Activated CD4-positive, alpha-beta memory T cell treated with anti-CD3 and anti-CD28 coated beads for 36 hours (primary cell): ENCODE measurements around the gene PWWP2B. TPM values are rescaled to one million over a fixed set of nuclear protein-coding genes. Genes with fewer than 3 reads are reported as not detected.
A peak's percentile ranks its signal among the peaks of the same experiment; 100 is the strongest.

ENCODE experiments used
- CTCF ChIA-PET: fragments of 350-600 bp; sonication (Branson Sonifier 250); formaldehyde crosslinking; loops from one replicate; lab custom pipeline; 2021; ENCODE audit warnings: antibody characterized with exemption, inconsistent platforms; lab: Charles Lee
- POLR2A ChIA-PET: fragments of 350-600 bp; sonication (Branson Sonifier 250); formaldehyde crosslinking; loops from one replicate; lab custom pipeline; 2021; ENCODE audit warnings: antibody characterized with exemption; lab: Charles Lee
- DNase-seq: peaks from one replicate; pipeline ENCODE4 v3.0.0-alpha.2; 2020
- H3K27ac Mint-ChIP-seq: one replicate; pipeline ENCODE4 v1.8.0; 2021; ENCODE audit warnings: mixed read lengths
- H3K27me3 Mint-ChIP-seq: one replicate; pipeline ENCODE4 v1.8.0; 2021; ENCODE audit warnings: mixed read lengths
- H3K36me3 Mint-ChIP-seq: one replicate; pipeline ENCODE4 v1.8.0; 2021; ENCODE audit warnings: mixed read lengths
- H3K4me1 Mint-ChIP-seq: one replicate; pipeline ENCODE4 v1.8.0; 2021; ENCODE audit warnings: low read depth, mixed read lengths
- H3K4me3 Mint-ChIP-seq: one replicate; pipeline ENCODE4 v1.8.0; 2021; ENCODE audit warnings: mild to moderate bottlenecking, mixed read lengths
- H3K9me3 Mint-ChIP-seq: one replicate; pipeline ENCODE4 v1.8.0; 2021; ENCODE audit warnings: mixed read lengths
- intact Hi-C: fragments of 100-400 bp; cut with micrococcal nuclease; formaldehyde crosslinking; loops from one replicate; pipeline ENCODE4 v1.15.1; 2023
- total RNA-seq, 2 experiments: library from RNA; stranded (reverse); gene quantifications; one replicate each; pipeline ENCODE4 v1.2.3, GENCODE V29; 2021

The PWWP2B gene
- total RNA-seq, 2 experiments from 2014 or later, result 3.0 to 3.1 TPM

DNA sequence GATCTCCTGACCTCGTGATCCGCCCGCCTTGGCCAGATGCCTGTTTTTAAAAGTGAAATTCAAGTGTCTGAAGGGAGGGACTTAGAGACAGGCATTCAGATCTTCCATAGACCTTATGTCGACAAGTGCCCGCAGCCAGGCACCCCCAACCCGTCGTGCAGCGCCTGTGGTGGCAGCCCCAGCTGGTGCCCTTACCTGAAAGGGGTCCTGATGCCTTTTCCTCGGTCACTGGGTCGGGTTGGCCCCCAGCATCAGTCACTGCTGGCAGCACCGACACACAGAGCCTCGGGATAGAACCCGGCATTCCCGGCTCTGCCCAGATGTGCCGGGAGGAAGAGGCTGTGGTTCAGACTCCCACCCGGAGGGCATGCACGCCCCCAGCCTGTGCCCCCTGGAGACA is 41.7 kb upstream of the PWWP2B start:
- DNase-seq, result no peak
- Mint-ChIP-seq H3K36me3 (no peaks in the 10 kb centered on the region), H3K4me1 (no peaks in the 10 kb centered on the region), H3K27me3 (no peaks in the 10 kb centered on the region), H3K4me3 (no peak overlapping the region), H3K27ac (no peak overlapping the region), H3K9me3 (peaks cover 3% of the 10 kb centered on the region)
- ChIA-PET POLR2A (no interaction called here), CTCF (interaction anchor here (1.4 kb wide), 1 partner anchor 133 kb away, joined by 4 read pairs; no protein-coding TSS in a partner anchor)
- intact Hi-C loops, result no loop called here

DNA sequence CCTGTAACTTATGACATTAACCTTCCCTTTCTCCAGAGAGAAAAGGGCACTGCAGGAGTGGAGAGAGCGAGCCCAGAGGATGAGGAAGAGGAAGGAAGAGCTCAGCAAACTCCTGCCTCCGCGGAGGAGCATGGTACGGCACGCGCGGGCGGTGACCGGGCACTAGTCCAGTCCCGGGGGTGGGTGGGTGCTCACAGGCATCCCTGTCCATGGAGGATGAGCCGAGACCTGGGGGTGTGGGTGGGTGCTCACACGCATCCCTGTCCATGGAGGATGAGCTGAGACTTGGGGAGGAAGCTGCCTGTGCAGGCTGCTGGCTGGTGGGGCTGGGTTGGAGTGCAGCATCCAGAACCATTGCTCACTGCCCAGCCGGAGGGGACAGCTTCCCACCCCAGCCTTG is 41.2 kb upstream of the PWWP2B start:
- POLR2A ChIA-PET, result no interaction called here
- intact Hi-C loops, result no loop called here

DNA sequence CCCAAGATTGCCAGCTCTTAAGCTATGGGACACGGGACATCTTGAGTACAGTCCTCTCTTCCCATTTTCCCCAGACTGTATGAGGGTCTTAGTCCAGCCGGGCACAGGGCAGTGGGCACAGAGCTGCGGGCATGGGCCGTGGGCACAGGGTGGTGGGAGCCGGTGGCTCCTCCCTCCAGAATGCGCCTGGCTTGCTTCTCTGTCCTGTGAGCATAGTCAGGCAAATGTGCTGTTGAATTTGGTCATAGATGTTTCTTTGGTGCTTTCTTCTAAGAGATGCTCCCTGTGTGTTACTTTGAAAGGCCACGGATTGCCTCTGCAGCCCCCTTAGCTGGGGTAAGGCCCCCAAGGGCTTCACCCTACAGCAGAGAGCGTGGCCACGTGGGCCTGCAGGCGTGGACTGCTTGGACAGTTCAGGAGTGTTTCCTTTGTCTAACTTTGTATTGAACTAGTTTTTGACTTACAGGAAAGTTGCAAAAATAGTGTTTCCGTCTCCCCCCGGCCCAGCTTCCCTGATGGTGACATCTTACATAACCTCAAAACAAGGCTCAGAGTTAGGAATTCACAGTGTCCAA is 40.3 kb upstream of the PWWP2B start:
- H3K27me3 Mint-ChIP-seq, result no peaks in the 10 kb centered on the region
- POLR2A ChIA-PET, result no interaction called here

More for the DNA sequence above, 41.2 kb upstream of the PWWP2B start:
- DNase-seq, result no peak
- H3K36me3 Mint-ChIP-seq, result no peaks in the 10 kb centered on the region
- no peaks in the 10 kb centered on the region for H3K27me3 Mint-ChIP-seq
- CTCF ChIA-PET, result interaction anchor here (0.6 to 1.4 kb wide), 2 partner anchors 133 to 296 kb away, joined by 4 to 6 read pairs; no protein-coding TSS in a partner anchor
- no peak overlapping the region for H3K4me3 Mint-ChIP-seq
- no peak overlapping the region for H3K27ac Mint-ChIP-seq
- H3K4me1 Mint-ChIP-seq, result no peaks in the 10 kb centered on the region
- H3K9me3 Mint-ChIP-seq, result peaks cover 3% of the 10 kb centered on the region

DNA sequence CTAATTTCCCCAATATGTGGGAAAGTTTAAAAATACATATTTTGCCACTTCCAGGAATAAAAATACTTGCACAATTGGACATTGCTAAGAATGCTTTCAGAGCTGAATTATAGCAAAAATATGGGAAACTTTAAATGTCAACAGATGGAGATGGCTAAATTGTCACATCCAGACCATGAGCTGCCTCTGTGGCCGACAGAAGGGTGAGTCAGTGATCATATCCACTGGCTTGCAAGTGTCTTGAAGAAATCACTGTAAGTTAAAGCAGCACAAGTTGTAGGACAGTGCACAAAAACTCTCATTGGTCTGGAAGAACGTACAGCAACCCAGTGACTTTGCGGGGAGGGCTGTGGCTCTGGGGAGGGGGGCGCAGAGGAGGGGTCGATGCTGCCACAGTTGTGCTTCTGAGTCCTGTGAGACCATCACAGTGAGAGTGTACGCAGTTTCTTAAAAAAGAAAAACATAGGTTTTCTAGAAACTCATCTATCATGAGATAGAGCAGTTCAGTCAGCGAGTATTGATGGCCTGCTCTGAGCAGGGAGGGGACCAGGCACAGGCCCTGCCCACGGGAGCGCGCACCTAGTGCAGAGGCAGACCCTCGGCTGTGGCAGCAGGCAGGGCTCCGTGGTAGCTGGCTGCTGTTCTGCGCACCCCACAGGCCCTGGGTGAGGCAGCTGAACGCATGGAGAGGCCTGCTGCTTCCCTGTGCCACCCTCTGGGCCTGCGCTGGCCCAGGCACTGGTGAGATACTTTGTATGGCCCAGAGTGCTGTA is 39.5 kb upstream of the PWWP2B start:
- H3K4me1 Mint-ChIP-seq, result no peaks in the 10 kb centered on the region
- intact Hi-C loops, result no loop called here
- H3K27me3 Mint-ChIP-seq, result no peaks in the 10 kb centered on the region
- DNase-seq, result no peak
- POLR2A ChIA-PET, result no interaction called here
- H3K4me3 Mint-ChIP-seq, result no peak overlapping the region
- H3K36me3 Mint-ChIP-seq, result no peaks in the 10 kb centered on the region
- H3K27ac Mint-ChIP-seq, result no peak overlapping the region
- H3K9me3 Mint-ChIP-seq, result peaks cover 3% of the 10 kb centered on the region
- CTCF ChIA-PET, result no interaction called here

More for the DNA sequence above, 40.3 kb upstream of the PWWP2B start:
- Mint-ChIP-seq H3K4me3 (no peak overlapping the region), H3K27ac (no peak overlapping the region), H3K9me3 (peaks cover 3% of the 10 kb centered on the region), H3K36me3 (no peaks in the 10 kb centered on the region), H3K4me1 (no peaks in the 10 kb centered on the region)
- intact Hi-C loops, result no loop called here
- CTCF ChIA-PET, result interaction anchor here (0.6 kb wide), 1 partner anchor 297 kb away, joined by 6 read pairs; no protein-coding TSS in a partner anchor
- DNase-seq, result no peak

DNA sequence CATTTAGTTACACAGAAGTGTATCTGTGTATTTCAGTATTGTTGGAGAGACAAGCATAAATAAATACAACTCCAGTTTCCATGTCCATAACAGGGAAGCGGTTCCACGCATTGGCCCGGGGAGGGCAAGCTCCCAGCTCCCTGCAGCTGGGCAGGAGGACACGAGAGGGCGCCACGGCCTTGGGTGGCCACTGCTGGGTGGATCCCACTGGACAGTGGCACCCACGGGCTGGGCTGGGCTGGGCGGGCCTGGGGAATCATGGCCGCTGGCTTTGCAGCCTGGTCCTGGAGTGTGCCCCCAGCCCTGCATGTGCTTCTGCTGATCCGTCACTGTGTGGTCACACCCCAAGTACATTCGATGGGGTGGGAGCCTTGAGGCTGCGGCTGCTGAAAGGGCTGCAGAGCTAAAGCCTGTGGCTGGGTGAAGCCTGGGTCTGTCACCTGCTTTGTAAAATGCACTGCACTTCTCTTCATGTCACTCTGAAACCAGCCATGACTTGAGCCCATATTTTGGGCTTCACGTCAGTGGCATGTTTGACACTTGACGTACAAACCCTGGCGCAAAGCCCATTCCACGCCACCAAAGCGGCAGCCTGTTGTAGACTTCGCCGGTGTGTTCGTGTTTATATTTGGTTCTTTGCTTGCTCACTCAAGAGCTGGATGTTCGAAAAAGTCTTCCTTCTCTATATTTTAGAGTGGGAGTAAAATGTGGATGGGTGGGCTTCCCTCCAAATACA is 37.5 kb upstream of the PWWP2B start:
- H3K27ac Mint-ChIP-seq, result no peak overlapping the region
- CTCF ChIA-PET, result interaction anchor here (1.0 to 1.1 kb wide), 2 partner anchors 58 to 87 kb away, joined by 3 to 5 read pairs; no protein-coding TSS in a partner anchor
- H3K4me1 Mint-ChIP-seq, result no peaks in the 10 kb centered on the region
- intact Hi-C loops, result no loop called here
- peaks cover 3% of the 10 kb centered on the region for H3K9me3 Mint-ChIP-seq
- DNase-seq, result no peak
- no peak overlapping the region for H3K4me3 Mint-ChIP-seq
- POLR2A ChIA-PET, result no interaction called here
- no peaks in the 10 kb centered on the region for H3K36me3 Mint-ChIP-seq
- no peaks in the 10 kb centered on the region for H3K27me3 Mint-ChIP-seq

DNA sequence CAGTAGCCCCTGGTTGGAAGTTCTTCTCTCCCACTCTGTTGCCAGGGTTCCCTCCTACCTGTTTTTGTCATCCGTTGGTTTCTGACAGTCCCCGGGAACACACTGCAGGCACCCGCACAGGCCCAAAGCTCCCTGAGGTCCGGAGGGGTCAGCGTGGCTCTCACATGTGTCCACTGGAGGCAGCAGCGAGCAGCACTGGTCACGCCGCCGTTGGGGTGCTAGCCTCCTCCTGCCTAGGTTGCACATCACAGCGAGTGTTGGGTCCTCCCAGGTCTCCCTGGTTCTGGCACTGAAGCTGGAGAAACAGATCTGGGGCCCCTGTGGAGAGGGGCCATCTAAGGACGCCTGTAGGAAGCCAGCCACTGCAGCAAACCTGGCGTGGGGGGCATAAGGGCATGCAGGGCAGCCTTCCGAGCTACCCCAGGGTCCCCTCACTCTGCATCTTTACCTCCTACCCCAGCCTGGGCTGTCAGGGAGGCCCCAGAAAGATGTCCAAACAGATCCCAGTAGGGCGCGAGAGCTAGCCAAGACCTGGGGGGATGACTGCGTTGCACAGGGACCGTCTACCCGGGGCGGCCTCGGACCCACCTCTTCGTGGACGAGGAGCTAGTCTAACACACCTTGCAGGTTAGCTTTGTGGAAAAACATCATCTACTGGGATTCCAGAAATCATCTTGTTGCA is 36.1 kb upstream of the PWWP2B start:
- Mint-ChIP-seq H3K4me1 (no peaks in the 10 kb centered on the region), H3K27me3 (no peaks in the 10 kb centered on the region), H3K4me3 (no peak overlapping the region), H3K27ac (no peak overlapping the region), H3K9me3 (peaks cover 6% of the 10 kb centered on the region), H3K36me3 (no peaks in the 10 kb centered on the region)
- POLR2A ChIA-PET, result no interaction called here
- intact Hi-C loops, result no loop called here
- DNase-seq, result peak; percentile 47
- CTCF ChIA-PET, result interaction anchor here (0.6 to 2.1 kb wide), 13 partner anchors 9 to 333 kb away, joined by 3 to 8 read pairs (median 3); no protein-coding TSS in a partner anchor

DNA sequence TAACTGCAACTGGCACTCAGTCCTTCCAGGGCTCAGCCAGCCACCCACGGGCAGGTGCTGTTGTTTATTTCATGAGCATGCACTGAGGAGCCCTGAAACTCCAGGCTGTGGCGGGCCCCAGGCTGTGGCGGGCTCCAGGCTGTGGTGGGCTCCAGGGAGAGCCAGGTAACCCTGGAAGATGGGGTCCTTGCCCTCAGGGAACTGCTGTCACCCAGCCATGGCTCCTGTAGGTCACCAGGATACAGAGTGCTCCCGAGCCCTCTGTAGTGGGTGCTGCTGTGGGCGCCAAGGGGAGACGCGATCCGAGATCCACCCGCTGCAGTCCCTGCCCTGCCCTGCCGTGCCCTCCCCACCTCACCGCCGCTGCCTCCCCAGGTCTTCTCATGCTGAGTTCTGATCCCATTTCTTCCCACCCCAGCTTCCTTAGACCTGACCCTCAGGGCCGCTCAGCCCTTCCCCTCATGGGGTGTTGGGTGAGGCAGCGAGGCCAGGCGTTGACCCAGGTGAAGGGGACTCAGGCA is 35.4 kb upstream of the PWWP2B start:
- ChIA-PET CTCF (interaction anchor here (0.7 to 2.1 kb wide), 7 partner anchors 8 to 92 kb away, joined by 3 to 8 read pairs (median 3); no protein-coding TSS in a partner anchor), POLR2A (no interaction called here)
- intact Hi-C loops, result no loop called here
- no peak overlapping the region for H3K27ac Mint-ChIP-seq
- H3K27me3 Mint-ChIP-seq, result no peaks in the 10 kb centered on the region
- H3K4me1 Mint-ChIP-seq, result no peaks in the 10 kb centered on the region
- no peaks in the 10 kb centered on the region for H3K36me3 Mint-ChIP-seq
- no peak for DNase-seq
- H3K9me3 Mint-ChIP-seq, result peaks cover 6% of the 10 kb centered on the region
- H3K4me3 Mint-ChIP-seq, result no peak overlapping the region

DNA sequence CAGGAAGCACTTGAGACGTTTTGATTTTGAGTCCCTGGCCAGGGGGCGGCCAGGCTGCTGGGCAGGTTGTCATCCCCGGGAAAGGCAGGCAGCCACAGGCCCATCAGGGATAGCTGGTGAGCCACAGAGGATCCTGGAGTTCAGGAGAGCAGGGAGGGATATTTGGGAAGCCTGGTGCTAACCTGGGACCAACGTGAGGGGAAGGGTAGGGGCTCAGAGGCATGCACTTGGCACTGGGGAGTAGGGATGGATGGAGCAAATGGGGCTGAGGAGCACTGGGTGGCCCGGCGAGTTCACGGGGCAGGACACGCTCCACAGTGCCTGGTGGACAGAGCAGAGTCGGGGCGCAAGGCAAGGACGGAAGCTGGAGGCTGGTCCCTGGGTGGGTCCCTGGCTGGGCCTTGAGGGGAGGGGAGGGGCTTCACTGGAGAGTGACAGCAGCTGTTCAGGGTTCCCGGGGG is 34.8 kb upstream of the PWWP2B start:
- no peak overlapping the region for H3K27ac Mint-ChIP-seq
- no peak overlapping the region for H3K4me3 Mint-ChIP-seq
- POLR2A ChIA-PET, result no interaction called here
- H3K27me3 Mint-ChIP-seq, result no peaks in the 10 kb centered on the region
- peaks cover 2% of the 10 kb centered on the region for H3K36me3 Mint-ChIP-seq
- peaks cover 6% of the 10 kb centered on the region for H3K9me3 Mint-ChIP-seq
- no peaks in the 10 kb centered on the region for H3K4me1 Mint-ChIP-seq
- CTCF ChIA-PET, result interaction anchor here (2.1 kb wide), 1 partner anchor 11 kb away, joined by 8 read pairs; no protein-coding TSS in a partner anchor
- intact Hi-C loops, result no loop called here
- DNase-seq, result no peak

DNA sequence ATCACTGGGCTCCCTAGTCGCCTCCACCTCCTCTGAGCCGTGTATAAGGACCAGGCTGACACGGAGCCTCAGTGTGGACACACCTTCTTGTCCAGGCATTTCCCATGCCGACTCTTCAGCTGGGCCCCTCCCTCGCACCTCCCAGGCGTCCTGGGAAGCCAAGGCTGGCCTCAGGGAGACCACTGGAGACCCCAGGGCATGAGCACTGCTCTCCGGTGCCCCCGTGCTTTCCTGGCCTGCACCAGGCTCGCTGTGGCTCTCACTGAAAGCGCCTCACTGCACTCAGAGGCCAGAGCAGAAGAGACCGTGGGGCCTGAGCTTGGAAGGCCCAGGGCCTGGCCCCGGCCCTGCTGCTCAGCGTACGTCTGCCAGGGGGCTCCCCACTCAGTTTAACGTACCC is 33.6 kb upstream of the PWWP2B start:
- CTCF ChIA-PET, result no interaction called here
- DNase-seq, result no peak
- H3K4me1 Mint-ChIP-seq, result no peaks in the 10 kb centered on the region

DNA sequence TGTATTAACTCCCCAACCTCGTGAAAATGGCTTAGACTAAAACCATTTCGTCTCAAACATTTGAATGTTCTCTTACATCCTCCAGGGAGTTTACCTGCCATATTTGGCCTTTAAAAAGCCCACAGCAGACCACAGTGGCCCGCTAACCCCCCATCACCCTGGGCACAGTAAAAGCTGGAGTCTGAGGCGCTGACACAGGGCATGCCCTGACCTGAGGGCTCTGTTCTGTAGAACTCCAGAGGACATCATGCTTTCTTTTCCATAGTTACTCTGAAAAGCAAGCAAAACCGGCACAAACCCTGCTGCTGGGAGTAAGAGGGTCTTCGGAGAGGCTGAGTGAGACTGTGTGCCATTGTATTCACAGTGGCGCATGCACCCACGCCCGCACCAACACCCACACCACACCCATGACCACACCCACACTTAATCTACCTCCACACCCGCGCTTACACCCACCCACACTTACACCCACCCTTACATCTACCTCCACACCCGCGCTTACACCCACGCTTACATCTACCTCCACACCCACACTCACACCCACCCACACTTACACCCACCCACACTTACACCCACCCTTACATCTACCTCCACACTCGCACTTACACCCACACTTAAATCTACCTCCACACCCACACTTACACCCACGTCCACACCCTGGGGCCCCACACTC is 32.9 kb upstream of the PWWP2B start:
- POLR2A ChIA-PET, result no interaction called here

More for the DNA sequence above, 33.6 kb upstream of the PWWP2B start:
- Mint-ChIP-seq H3K9me3 (peaks cover 3% of the 10 kb centered on the region), H3K27me3 (no peaks in the 10 kb centered on the region), H3K36me3 (peaks cover 2% of the 10 kb centered on the region), H3K4me3 (no peak overlapping the region), H3K27ac (no peak overlapping the region)
- intact Hi-C loops, result no loop called here
- POLR2A ChIA-PET, result no interaction called here

DNA sequence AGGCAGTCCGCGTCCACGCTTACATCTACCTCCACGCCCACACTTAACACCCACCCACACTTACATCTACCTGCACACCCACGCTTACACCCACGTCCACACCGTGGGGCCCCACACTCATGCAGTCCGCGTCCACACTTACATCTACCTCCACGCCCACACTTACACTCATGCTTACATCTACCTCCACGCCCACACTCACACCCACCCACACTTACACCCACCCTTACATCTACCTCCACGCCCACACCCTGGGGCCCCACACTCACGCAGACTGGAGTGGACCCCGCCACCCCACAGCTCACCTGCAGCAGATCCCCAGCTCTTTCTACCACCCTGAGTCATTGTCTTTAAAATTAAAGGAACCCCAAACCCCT is 32.4 kb upstream of the PWWP2B start:
- CTCF ChIA-PET, result no interaction called here
- peak; percentile 55 for DNase-seq
- intact Hi-C loops, result no loop called here
- POLR2A ChIA-PET, result no interaction called here
- H3K27ac Mint-ChIP-seq, result peak overlapping the region; percentile 20
- H3K27me3 Mint-ChIP-seq, result no peaks in the 10 kb centered on the region
- peaks cover 2% of the 10 kb centered on the region for H3K36me3 Mint-ChIP-seq
- no peaks in the 10 kb centered on the region for H3K4me1 Mint-ChIP-seq
- no peak overlapping the region for H3K4me3 Mint-ChIP-seq
- H3K9me3 Mint-ChIP-seq, result peaks cover 3% of the 10 kb centered on the region

More for the DNA sequence above, 32.9 kb upstream of the PWWP2B start:
- Mint-ChIP-seq H3K36me3 (peaks cover 2% of the 10 kb centered on the region), H3K27ac (no peak overlapping the region), H3K9me3 (peaks cover 3% of the 10 kb centered on the region), H3K27me3 (no peaks in the 10 kb centered on the region), H3K4me3 (no peak overlapping the region), H3K4me1 (no peaks in the 10 kb centered on the region)
- CTCF ChIA-PET, result no interaction called here
- intact Hi-C loops, result no loop called here
- no peak for DNase-seq
